Measurements from ENCODE around the gene SLC25A28. TPM values are rescaled to one million over a fixed set of nuclear protein-coding genes. Genes with fewer than 3 reads are reported as not detected.
A peak's percentile ranks its signal among the peaks of the same experiment; 100 is the strongest.
"Not testable (repeated sequence)": the region's sequence is repeated elsewhere in the genome, so short reads cannot be mapped to it uniquely, and the experiment has no call there.

SLC25A28 gene
- total RNA-seq, 1 experiment from 2014 or later = 20.0 TPM

- no peak overlapping the region for H3K4me3 ChIP-seq
- peaks cover 2% of the 10 kb centered on the region; the same call in 1 of the 2 replicates for H3K27me3 ChIP-seq
Measured at GRCh38 chr10:99633832-99634231, 13.6 kb upstream of the SLC25A28 start.

GRCh38 chr10:99631496-99631895 lies 11.3 kb upstream of the SLC25A28 start:
- Histone ChIP-seq H3K27me3 (no peaks in the 10 kb centered on the region; the same call in 1 of the 2 replicates), H3K4me3 (no peak overlapping the region), H3K9me3 (no peaks in the 10 kb centered on the region), H3K36me3 (no peaks in the 10 kb centered on the region)
- DNase-seq = no peak

More at GRCh38 chr10:99633832-99634231, 13.6 kb upstream of the SLC25A28 start:
- no peaks in the 10 kb centered on the region for H3K9me3 ChIP-seq
- no peak for DNase-seq
- no peaks in the 10 kb centered on the region for H3K36me3 ChIP-seq

GRCh38 chr10:99630991-99631390 lies 10.8 kb upstream of the SLC25A28 start:
- no peak for DNase-seq
- Histone ChIP-seq H3K9me3 (no peaks in the 10 kb centered on the region), H3K4me3 (no peak overlapping the region), H3K27me3 (no peaks in the 10 kb centered on the region), H3K36me3 (no peaks in the 10 kb centered on the region)

GRCh38 chr10:99630433-99630832 lies 10.2 kb upstream of the SLC25A28 start:
- Histone ChIP-seq H3K27me3 (no peaks in the 10 kb centered on the region), H3K9me3 (no peaks in the 10 kb centered on the region), H3K36me3 (no peaks in the 10 kb centered on the region), H3K4me3 (no peak overlapping the region)
- no peak for DNase-seq

GRCh38 chr10:99629625-99629978 lies 9.4 kb upstream of the SLC25A28 start:
- Histone ChIP-seq H3K9me3 (no peaks in the 10 kb centered on the region), H3K27me3 (no peaks in the 10 kb centered on the region), H3K36me3 (no peaks in the 10 kb centered on the region), H3K4me3 (no peak overlapping the region)
- no peak for DNase-seq

- Histone ChIP-seq H3K9me3 (no peaks in the 10 kb centered on the region), H3K27me3 (no peaks in the 10 kb centered on the region), H3K4me3 (no peak overlapping the region), H3K36me3 (no peaks in the 10 kb centered on the region)
- DNase-seq = no peak
Measured at GRCh38 chr10:99628923-99629624, 8.8 kb upstream of the SLC25A28 start.

- H3K36me3 ChIP-seq = not testable (repeated sequence)
Measured at GRCh38 chr10:99625124-99625523, 4.9 kb upstream of the SLC25A28 start.

GRCh38 chr10:99623919-99624318 lies 3.7 kb upstream of the SLC25A28 start:
- no peaks in the 10 kb centered on the region for H3K27me3 ChIP-seq
- no peak overlapping the region for H3K4me3 ChIP-seq
- DNase-seq = no peak
- peaks cover 2% of the 10 kb centered on the region; the same call in 1 of the 2 replicates for H3K36me3 ChIP-seq
- peaks cover 4% of the 10 kb centered on the region for H3K9me3 ChIP-seq

More at GRCh38 chr10:99625124-99625523, 4.9 kb upstream of the SLC25A28 start:
- H3K27me3 ChIP-seq, H3K4me3 ChIP-seq, H3K9me3 ChIP-seq, DNase-seq: not testable (repeated sequence)

GRCh38 chr10:99621454-99622251 lies 1.4 kb upstream of the SLC25A28 start:
- DNase-seq = no peak
- Histone ChIP-seq H3K36me3 (peaks cover 18% of the 10 kb centered on the region), H3K27me3 (no peaks in the 10 kb centered on the region)

GRCh38 chr10:99620711-99621453 lies 643 bp upstream of the SLC25A28 start:
- peak overlapping the region; percentile 63 for H3K4me3 ChIP-seq
- no peaks in the 10 kb centered on the region for H3K27me3 ChIP-seq
- peaks cover 24% of the 10 kb centered on the region for H3K36me3 ChIP-seq
- H3K9me3 ChIP-seq = peaks cover 4% of the 10 kb centered on the region
- DNase-seq = peak; percentile 97

More at GRCh38 chr10:99621454-99622251, 1.4 kb upstream of the SLC25A28 start:
- Histone ChIP-seq H3K4me3 (peak overlapping the region; percentile 63), H3K9me3 (peaks cover 4% of the 10 kb centered on the region)

GRCh38 chr10:99619090-99619800 lies 994 bp downstream of the SLC25A28 start:
- DNase-seq = no peak
- Histone ChIP-seq H3K27me3 (no peaks in the 10 kb centered on the region), H3K36me3 (peaks cover 32% of the 10 kb centered on the region), H3K9me3 (peaks cover 4% of the 10 kb centered on the region), H3K4me3 (peak overlapping the region; percentile 63)

- Histone ChIP-seq H3K4me3 (peak overlapping the region; percentile 63), H3K9me3 (no peaks in the 10 kb centered on the region; the same call in 1 of the 2 replicates), H3K36me3 (peaks cover 33% of the 10 kb centered on the region), H3K27me3 (no peaks in the 10 kb centered on the region)
- no peak for DNase-seq
Measured at GRCh38 chr10:99617696-99618095, 2.5 kb downstream of the SLC25A28 start.

- H3K9me3 ChIP-seq = no peaks in the 10 kb centered on the region
- H3K4me3 ChIP-seq = no peak overlapping the region
- H3K36me3 ChIP-seq = peaks cover 53% of the 10 kb centered on the region
- H3K27me3 ChIP-seq = no peaks in the 10 kb centered on the region
- no peak for DNase-seq
Measured at GRCh38 chr10:99615426-99615825, 4.8 kb downstream of the SLC25A28 start.

- peak; percentile 4 for DNase-seq
- Histone ChIP-seq H3K9me3 (no peaks in the 10 kb centered on the region), H3K4me3 (no peak overlapping the region), H3K36me3 (peaks cover 48% of the 10 kb centered on the region), H3K27me3 (no peaks in the 10 kb centered on the region)
Measured at GRCh38 chr10:99612167-99612831, 7.9 kb downstream of the SLC25A28 start.

- Histone ChIP-seq H3K36me3 (peaks cover 40% of the 10 kb centered on the region), H3K27me3 (no peaks in the 10 kb centered on the region), H3K9me3 (no peaks in the 10 kb centered on the region), H3K4me3 (no peak overlapping the region)
- DNase-seq = no peak
Measured at GRCh38 chr10:99611326-99611725, 8.9 kb downstream of the SLC25A28 start.

- Histone ChIP-seq H3K4me3 (no peak overlapping the region), H3K27me3 (no peaks in the 10 kb centered on the region), H3K9me3 (no peaks in the 10 kb centered on the region), H3K36me3 (peaks cover 33% of the 10 kb centered on the region)
- no peak for DNase-seq
Measured at GRCh38 chr10:99610221-99610620, 10.0 kb downstream of the SLC25A28 start.
